GM13977 (cell line): ENCODE measurements around the gene RPS6KL1.

Experiments
- DNase-seq: peaks from one replicate; pipeline ENCODE4 v3.0.0; 2012; ENCODE audit warnings: low spot score
- in situ Hi-C: fragments of 300-500 bp; cut with MboI; formaldehyde crosslinking; loops from one replicate; pipeline ENCODE4 v1.12.0; 2022; ENCODE audit warnings: low sequenced_read_pairs, low pct_unique_long_range_greater_than_20kb, mixed read lengths, inconsistent platforms; ENCODE audit not compliant: unreplicated experiment
- TF ChIP-seq, protein P1 (sequence below): IDR thresholded peaks from 2 replicates; pipeline ENCODE4 v1.5.1; 2012; ENCODE audit warnings: mild to moderate bottlenecking, control low read depth; ENCODE audit not compliant: insufficient read depth; ENCODE audit errors: extremely low read depth, missing control alignments

Gene RPS6KL1

DNA sequence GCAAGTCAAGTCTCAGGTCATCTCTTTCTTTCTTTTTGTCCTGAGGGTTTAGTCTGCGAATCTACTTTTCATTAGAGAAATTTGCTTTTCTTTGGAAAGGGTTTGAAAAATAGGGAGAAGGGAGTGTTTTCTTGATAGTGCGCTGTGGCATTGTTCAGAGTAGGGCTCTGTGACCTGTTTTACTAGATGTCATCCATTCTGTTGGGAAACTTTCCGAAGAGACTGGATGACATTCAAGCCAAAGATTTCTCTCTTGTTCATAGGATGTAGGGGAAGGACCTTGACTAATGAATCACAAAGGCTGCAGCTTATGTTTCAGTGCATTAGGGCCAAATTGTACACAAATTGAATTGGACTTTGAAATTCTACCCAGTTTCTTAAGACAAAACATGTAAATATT, 26.7 kb downstream of the RPS6KL1 start:
- TF ChIP-seq, protein P1, sequence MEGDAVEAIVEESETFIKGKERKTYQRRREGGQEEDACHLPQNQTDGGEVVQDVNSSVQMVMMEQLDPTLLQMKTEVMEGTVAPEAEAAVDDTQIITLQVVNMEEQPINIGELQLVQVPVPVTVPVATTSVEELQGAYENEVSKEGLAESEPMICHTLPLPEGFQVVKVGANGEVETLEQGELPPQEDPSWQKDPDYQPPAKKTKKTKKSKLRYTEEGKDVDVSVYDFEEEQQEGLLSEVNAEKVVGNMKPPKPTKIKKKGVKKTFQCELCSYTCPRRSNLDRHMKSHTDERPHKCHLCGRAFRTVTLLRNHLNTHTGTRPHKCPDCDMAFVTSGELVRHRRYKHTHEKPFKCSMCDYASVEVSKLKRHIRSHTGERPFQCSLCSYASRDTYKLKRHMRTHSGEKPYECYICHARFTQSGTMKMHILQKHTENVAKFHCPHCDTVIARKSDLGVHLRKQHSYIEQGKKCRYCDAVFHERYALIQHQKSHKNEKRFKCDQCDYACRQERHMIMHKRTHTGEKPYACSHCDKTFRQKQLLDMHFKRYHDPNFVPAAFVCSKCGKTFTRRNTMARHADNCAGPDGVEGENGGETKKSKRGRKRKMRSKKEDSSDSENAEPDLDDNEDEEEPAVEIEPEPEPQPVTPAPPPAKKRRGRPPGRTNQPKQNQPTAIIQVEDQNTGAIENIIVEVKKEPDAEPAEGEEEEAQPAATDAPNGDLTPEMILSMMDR: no peak
- in situ Hi-C loops: no loop called here
- DNase-seq: no peak

DNA sequence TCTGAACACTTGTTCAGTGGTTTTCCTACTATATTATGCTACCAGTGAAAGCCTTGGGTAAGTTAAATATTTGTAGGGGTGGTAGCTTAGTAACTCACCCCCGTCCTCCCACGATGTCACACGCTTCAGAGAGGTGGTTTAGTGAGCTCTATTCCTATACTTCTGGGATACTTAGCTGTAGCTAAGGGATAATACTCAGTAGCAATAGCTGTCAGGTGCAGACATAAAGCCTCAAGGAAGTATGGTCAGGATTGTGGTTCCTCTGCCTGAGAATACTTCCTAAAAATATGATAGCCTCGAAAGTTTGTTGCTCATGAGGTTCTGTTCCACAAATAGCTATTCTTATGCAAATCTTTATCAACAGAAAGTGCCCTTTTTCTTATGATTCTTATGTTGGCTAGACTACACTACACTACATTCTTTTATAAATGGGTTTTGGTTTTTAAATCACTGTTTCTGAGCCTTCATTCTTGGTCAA, 29.4 kb downstream of the RPS6KL1 start:
- DNase-seq: no peak
- TF ChIP-seq, protein P1: no peak
- in situ Hi-C loops: no loop called here

DNA sequence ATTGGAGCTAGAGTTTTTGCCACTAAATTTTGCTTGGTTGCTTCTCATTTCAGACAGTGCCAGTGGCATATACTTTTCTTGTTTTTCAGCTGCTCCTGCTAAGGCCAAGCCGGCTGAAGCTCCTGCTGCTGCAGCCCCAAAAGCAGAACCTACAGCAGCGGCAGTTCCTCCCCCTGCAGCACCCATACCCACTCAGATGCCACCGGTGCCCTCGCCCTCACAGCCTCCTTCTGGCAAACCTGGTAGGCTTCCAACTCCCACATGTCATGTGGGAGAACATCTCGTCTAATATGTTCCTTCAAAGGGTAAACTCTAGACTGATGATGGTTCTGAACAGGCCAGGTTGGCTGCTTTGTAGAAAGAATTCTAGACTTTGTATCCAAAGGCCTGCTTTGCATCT, 30.3 kb downstream of the RPS6KL1 start:
- TF ChIP-seq, protein P1: no peak
- DNase-seq: no peak
- in situ Hi-C loops: no loop called here

DNA sequence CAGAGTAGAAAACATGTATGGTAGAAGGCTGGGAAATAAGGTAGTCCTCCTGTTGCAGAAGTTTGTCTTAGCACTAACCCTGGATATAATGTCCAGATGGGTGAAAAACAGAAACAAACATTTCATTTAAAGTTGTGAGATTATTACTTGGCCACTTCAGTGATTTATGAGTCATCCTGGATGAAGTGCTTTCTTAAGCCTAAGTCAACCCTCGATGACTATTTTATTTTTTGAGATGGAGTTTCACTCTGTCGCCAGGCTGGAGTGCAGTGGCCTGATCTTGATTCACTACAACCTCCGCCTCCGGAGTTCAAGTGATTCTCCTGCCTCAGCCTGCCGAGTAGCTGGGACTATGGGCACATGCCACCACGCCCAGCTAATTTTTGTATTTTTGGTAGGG, 31.2 kb downstream of the RPS6KL1 start:
- no peak for DNase-seq

DNA sequence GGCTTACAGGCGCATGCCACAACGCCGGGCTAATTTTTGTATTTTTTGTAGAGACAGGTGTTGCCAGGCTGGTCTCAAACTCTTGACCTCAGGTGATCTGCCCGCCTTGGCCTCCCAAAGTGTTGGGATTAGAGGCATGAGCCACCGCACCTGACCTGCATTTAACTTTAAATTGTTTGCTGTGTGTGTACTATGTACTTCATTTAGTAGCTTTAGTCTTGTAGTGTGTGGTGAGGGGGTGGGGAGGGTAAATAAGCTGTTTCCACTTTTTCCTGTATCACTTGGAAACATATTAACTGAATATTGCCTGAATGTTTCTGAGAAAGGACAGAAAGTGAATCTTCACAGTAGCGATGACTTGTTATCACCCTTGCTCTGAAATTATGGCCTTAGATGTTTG, 32.8 kb downstream of the RPS6KL1 start:
- DNase-seq: no peak
- TF ChIP-seq, protein P1: no peak
- in situ Hi-C loops: no loop called here

More for the DNA sequence above, 31.2 kb downstream of the RPS6KL1 start:
- in situ Hi-C loops: no loop called here
- TF ChIP-seq, protein P1: no peak

DNA sequence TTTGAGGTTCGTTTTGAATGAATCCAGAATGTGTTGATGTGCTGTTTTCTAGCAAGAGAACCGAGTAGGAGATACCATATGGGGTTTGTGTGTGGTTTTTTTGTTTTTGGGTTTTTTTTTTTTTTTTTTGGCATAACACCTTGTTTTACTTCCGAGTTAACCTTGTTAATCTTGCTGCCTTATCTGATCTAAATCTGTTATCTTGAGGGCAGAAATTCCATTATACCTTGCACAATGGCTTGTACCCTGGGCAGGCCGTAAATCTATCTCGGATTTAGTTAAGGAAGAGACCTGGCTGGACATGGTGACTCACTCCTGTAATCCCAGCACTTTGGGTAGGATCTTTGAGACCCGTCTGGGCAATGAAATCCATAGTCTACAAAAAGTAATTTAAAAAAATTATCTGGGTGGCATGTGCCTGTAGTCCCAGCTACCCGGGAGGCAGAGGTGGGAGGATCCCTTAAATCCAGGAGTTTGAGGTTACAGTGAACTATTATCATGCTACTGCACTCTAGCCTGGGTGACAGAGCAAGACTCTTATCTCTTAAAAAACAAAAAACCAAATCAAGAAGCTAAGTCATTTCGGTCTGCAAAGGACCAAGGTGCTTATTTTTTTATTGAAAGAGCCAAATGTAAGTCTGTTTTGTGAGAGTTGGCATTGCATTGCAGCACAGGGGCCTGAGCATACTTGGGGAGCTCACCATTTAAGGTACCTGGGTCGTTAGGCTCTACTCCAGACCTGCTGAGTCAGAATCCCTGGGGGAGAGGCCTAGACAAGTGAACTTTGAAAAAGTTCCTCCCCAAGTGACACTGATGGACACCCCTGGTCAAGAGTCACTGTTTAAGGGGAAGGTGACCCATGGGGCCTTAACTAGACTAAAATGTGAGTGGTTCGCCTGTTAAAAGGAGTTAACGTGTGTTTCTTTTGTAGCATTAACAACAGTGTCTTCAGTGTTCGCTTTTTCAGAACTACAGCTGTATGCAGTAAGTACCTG, 34.6 kb downstream of the RPS6KL1 start:
- in situ Hi-C loops: no loop called here
- no peak for DNase-seq
- TF ChIP-seq, protein P1: no peak
